NB4 (cell line): ENCODE measurements around the gene ABHD4.

Experiments
- MYC ChIP-seq: IDR thresholded peaks from 2 replicates; pipeline ENCODE4 v1.6.1; 2011; ENCODE audit warnings: low read depth, low read length
- POLR2A ChIP-seq: IDR thresholded peaks from 2 replicates; pipeline ENCODE4 v1.6.1; 2011; ENCODE audit warnings: mild to moderate bottlenecking; ENCODE audit not compliant: insufficient read length; ENCODE audit errors: extremely low read depth
- TF ChIP-seq, protein P1 (sequence below): IDR thresholded peaks from one replicate; pipeline ENCODE4 v1.5.1; 2012; ENCODE audit warnings: low read depth, low read length

DNA sequence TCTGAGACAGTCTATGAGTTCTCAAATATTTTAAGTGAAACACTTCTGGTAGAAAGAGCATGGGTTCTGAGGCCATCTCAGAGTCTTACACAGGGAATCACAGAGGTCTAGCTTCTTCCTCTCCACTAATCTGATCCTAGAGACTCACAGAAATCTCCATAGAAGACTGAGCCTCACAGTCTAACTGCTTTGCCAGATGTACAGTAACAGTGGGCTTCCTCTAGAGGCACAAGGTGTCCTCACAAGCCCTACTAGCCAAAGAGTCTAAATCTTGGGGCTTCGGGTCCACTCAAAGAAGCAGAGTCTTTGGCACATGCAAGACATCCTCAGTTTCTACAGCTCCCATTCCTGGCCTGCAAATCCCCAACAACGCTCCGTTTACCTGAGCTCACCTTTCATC, 32.0 kb downstream of the ABHD4 start:
- TF ChIP-seq, protein P1, sequence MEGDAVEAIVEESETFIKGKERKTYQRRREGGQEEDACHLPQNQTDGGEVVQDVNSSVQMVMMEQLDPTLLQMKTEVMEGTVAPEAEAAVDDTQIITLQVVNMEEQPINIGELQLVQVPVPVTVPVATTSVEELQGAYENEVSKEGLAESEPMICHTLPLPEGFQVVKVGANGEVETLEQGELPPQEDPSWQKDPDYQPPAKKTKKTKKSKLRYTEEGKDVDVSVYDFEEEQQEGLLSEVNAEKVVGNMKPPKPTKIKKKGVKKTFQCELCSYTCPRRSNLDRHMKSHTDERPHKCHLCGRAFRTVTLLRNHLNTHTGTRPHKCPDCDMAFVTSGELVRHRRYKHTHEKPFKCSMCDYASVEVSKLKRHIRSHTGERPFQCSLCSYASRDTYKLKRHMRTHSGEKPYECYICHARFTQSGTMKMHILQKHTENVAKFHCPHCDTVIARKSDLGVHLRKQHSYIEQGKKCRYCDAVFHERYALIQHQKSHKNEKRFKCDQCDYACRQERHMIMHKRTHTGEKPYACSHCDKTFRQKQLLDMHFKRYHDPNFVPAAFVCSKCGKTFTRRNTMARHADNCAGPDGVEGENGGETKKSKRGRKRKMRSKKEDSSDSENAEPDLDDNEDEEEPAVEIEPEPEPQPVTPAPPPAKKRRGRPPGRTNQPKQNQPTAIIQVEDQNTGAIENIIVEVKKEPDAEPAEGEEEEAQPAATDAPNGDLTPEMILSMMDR, result no peak
- TF ChIP-seq POLR2A (no peak), MYC (no peak)
